ENCODE measurements around the gene KIAA0513.

DNA sequence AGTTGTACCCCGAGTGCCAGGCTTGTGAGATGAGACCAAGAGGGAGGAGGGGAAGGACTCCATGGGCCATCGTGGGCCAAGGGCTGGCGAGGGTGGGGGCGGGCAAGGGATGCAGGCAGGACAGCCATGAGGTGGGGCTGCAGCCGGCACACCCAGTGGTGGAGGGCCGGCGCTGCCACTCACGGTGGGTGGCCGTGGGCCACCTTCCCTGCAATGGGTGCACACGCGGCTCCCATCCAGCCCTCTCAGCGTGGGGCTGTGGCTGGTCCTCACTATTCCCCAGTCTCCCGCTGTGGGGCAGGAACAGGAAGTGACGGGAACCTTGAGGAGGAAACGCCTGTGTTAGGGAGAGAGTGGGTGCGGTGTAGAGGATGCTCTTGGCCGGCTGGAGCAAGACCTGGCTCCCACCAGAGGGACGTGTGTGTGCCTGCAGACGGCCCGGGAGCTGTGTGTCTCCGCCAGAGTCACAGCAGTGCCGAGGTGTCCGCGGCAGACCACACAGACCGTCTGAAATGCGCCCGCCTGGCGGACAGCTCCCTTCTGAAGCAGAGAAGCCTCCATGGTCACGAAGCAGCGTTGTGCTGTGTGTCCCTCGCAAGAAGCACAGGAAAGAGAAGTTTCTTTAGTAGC, 61.1 kb downstream of the KIAA0513 start:
- TF ChIP-seq SIN3A (IDR thresholded peaks at IDR 0.05; ENCODE audit: low read depth) (no peak), EZH2 (IDR thresholded peaks at IDR 0.05) (no peak), POLR2A (IDR thresholded peaks at IDR 0.05; ENCODE audit: borderline replicate concordance, extremely low read depth, insufficient read depth, insufficient read length) (no peak), TCF7L2 (IDR thresholded peaks at IDR 0.05; ENCODE audit: borderline replicate concordance, extremely low read depth, insufficient read depth, insufficient read length) (no peak), YY1 (IDR thresholded peaks at IDR 0.05; ENCODE audit: extremely low read depth, insufficient replicate concordance, low read depth, low read length) (no peak), RAD21 (IDR thresholded peaks at IDR 0.05; ENCODE audit: low read depth) (no peak), EZH2phosphoT487 (IDR thresholded peaks at IDR 0.05; ENCODE audit: borderline replicate concordance) (no peak), JUND (IDR thresholded peaks at IDR 0.05) (no peak), ZNF274 (IDR thresholded peaks at IDR 0.05; ENCODE audit: low read depth, low read length) (no peak), CEBPB (IDR thresholded peaks at IDR 0.05; ENCODE audit: low read depth) (no peak), ZBTB33 (IDR thresholded peaks at IDR 0.05; ENCODE audit: extremely low read depth, insufficient replicate concordance, low read length) (no peak)
- TF ChIP-seq, protein P1, sequence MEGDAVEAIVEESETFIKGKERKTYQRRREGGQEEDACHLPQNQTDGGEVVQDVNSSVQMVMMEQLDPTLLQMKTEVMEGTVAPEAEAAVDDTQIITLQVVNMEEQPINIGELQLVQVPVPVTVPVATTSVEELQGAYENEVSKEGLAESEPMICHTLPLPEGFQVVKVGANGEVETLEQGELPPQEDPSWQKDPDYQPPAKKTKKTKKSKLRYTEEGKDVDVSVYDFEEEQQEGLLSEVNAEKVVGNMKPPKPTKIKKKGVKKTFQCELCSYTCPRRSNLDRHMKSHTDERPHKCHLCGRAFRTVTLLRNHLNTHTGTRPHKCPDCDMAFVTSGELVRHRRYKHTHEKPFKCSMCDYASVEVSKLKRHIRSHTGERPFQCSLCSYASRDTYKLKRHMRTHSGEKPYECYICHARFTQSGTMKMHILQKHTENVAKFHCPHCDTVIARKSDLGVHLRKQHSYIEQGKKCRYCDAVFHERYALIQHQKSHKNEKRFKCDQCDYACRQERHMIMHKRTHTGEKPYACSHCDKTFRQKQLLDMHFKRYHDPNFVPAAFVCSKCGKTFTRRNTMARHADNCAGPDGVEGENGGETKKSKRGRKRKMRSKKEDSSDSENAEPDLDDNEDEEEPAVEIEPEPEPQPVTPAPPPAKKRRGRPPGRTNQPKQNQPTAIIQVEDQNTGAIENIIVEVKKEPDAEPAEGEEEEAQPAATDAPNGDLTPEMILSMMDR (IDR thresholded peaks at IDR 0.05 in 2 of 3, conservative IDR thresholded peaks at IDR 0.05 in 1 of 3; ENCODE audit: borderline replicate concordance in 1 of 3, insufficient read depth in 1 of 3, low read depth in 2 of 3, low read length in 2 of 3): no peak
- TF ChIP-seq, protein P2, sequence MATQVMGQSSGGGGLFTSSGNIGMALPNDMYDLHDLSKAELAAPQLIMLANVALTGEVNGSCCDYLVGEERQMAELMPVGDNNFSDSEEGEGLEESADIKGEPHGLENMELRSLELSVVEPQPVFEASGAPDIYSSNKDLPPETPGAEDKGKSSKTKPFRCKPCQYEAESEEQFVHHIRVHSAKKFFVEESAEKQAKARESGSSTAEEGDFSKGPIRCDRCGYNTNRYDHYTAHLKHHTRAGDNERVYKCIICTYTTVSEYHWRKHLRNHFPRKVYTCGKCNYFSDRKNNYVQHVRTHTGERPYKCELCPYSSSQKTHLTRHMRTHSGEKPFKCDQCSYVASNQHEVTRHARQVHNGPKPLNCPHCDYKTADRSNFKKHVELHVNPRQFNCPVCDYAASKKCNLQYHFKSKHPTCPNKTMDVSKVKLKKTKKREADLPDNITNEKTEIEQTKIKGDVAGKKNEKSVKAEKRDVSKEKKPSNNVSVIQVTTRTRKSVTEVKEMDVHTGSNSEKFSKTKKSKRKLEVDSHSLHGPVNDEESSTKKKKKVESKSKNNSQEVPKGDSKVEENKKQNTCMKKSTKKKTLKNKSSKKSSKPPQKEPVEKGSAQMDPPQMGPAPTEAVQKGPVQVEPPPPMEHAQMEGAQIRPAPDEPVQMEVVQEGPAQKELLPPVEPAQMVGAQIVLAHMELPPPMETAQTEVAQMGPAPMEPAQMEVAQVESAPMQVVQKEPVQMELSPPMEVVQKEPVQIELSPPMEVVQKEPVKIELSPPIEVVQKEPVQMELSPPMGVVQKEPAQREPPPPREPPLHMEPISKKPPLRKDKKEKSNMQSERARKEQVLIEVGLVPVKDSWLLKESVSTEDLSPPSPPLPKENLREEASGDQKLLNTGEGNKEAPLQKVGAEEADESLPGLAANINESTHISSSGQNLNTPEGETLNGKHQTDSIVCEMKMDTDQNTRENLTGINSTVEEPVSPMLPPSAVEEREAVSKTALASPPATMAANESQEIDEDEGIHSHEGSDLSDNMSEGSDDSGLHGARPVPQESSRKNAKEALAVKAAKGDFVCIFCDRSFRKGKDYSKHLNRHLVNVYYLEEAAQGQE (IDR thresholded peaks at IDR 0.05; ENCODE audit: low read depth): no peak
